GM23338 (cell line): ENCODE measurements around the gene CLK1.

Experiments used
- CREB1 ChIP-seq: fragments of 250-450 bp; sonication (Bioruptor Pico); IDR thresholded peaks from 2 replicates; pipeline ENCODE4 v1.5.0; 2020; ENCODE audit warnings: low read depth, mild to moderate bottlenecking, moderate library complexity
- EZH2 ChIP-seq: fragments of 200-600 bp; sonication (generic); IDR thresholded peaks from one replicate; pipeline ENCODE4 v1.8.0; 2017; ENCODE audit warnings: antibody characterized with exemption, mild to moderate bottlenecking, low read depth; ENCODE audit not compliant: unreplicated experiment
- EZH2phosphoT487 ChIP-seq: fragments of 200-600 bp; sonication (generic); IDR thresholded peaks from one replicate; pipeline ENCODE4 v1.8.1; 2018; ENCODE audit warnings: antibody characterized with exemption; ENCODE audit not compliant: unreplicated experiment
- JUNB ChIP-seq: IDR thresholded peaks from one replicate; pipeline ENCODE4 v1.6.1; 2016; ENCODE audit warnings: antibody characterized with exemption; ENCODE audit not compliant: unreplicated experiment
- NANOG ChIP-seq: IDR thresholded peaks from 2 replicates; pipeline ENCODE4 v1.6.1; 2016; ENCODE audit warnings: antibody characterized with exemption, borderline replicate concordance
- POLR2AphosphoS5 ChIP-seq: IDR thresholded peaks from 2 replicates; pipeline ENCODE4 v1.6.1; 2016; ENCODE audit warnings: antibody characterized with exemption, low read depth
- STAT1 ChIP-seq: IDR thresholded peaks from one replicate; pipeline ENCODE4 v1.6.1; 2016; ENCODE audit warnings: antibody characterized with exemption; ENCODE audit not compliant: unreplicated experiment
- ZNF114 ChIP-seq: fragments of 250-450 bp; sonication (Bioruptor Pico); IDR thresholded peaks from 2 replicates; pipeline ENCODE4 v1.5.0; 2020; ENCODE audit warnings: mild to moderate bottlenecking, moderate library complexity
- ZNF331 ChIP-seq: fragments of 250-450 bp; sonication (Bioruptor Pico); IDR thresholded peaks from 2 replicates; pipeline ENCODE4 v1.5.0; 2020; ENCODE audit warnings: low read depth, mild to moderate bottlenecking, moderate library complexity
- TF ChIP-seq, protein P1 (sequence below), 2 experiments: fragments of 200-600 bp in 1 of 2; sonication (generic) in 1 of 2; conservative IDR thresholded peaks; 2 replicates each; pipeline versions ENCODE4 v1.5.1 to v1.6.1; 2016 to 2017; ENCODE audit warnings: antibody characterized with exemption in 2 of 2, low read depth in 2 of 2, mild to moderate bottlenecking in 2 of 2, moderate library complexity in 1 of 2
- TF ChIP-seq, protein P2 (sequence below): IDR thresholded peaks from one replicate; pipeline ENCODE4 v1.6.1; 2018; ENCODE audit warnings: antibody characterized with exemption; ENCODE audit not compliant: unreplicated experiment
- TF ChIP-seq, protein P3 (sequence below): IDR thresholded peaks from 2 replicates; pipeline ENCODE4 v1.6.1; 2016; ENCODE audit warnings: antibody characterized with exemption
- TF ChIP-seq, protein P4 (sequence below): fragments of 250-450 bp; sonication (Bioruptor Pico); IDR thresholded peaks from 2 replicates; pipeline ENCODE4 v1.5.0; 2020; ENCODE audit warnings: mild to moderate bottlenecking, moderate library complexity

DNA sequence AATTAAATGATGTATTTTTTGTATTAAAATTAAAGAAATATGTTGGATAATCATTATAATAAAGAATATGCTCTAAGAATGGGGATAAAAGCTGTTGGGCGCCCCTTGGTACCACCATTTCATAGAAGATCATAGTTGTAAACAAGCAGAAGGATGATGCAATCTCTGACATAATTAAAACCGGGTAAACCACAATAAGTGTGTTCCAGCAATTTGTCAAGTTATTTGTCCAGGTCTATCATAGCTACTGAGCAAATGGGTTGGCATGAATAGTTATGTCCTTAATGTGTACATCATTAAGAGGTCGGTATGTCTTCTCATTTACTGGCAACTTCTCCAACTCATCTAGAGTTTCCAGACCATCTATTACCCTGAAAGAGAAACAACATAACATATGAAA lies 6.7 kb upstream of the CLK1 start:
- TF ChIP-seq, protein P1, sequence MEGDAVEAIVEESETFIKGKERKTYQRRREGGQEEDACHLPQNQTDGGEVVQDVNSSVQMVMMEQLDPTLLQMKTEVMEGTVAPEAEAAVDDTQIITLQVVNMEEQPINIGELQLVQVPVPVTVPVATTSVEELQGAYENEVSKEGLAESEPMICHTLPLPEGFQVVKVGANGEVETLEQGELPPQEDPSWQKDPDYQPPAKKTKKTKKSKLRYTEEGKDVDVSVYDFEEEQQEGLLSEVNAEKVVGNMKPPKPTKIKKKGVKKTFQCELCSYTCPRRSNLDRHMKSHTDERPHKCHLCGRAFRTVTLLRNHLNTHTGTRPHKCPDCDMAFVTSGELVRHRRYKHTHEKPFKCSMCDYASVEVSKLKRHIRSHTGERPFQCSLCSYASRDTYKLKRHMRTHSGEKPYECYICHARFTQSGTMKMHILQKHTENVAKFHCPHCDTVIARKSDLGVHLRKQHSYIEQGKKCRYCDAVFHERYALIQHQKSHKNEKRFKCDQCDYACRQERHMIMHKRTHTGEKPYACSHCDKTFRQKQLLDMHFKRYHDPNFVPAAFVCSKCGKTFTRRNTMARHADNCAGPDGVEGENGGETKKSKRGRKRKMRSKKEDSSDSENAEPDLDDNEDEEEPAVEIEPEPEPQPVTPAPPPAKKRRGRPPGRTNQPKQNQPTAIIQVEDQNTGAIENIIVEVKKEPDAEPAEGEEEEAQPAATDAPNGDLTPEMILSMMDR (conservative IDR thresholded peaks at IDR 0.05; ENCODE audit: low read depth in 2 of 2) = no peak
- no peak for TF ChIP-seq EZH2
- no peak for TF ChIP-seq POLR2AphosphoS5
- no peak for TF ChIP-seq ZNF331
- TF ChIP-seq CREB1 = no peak
- TF ChIP-seq, protein P2, sequence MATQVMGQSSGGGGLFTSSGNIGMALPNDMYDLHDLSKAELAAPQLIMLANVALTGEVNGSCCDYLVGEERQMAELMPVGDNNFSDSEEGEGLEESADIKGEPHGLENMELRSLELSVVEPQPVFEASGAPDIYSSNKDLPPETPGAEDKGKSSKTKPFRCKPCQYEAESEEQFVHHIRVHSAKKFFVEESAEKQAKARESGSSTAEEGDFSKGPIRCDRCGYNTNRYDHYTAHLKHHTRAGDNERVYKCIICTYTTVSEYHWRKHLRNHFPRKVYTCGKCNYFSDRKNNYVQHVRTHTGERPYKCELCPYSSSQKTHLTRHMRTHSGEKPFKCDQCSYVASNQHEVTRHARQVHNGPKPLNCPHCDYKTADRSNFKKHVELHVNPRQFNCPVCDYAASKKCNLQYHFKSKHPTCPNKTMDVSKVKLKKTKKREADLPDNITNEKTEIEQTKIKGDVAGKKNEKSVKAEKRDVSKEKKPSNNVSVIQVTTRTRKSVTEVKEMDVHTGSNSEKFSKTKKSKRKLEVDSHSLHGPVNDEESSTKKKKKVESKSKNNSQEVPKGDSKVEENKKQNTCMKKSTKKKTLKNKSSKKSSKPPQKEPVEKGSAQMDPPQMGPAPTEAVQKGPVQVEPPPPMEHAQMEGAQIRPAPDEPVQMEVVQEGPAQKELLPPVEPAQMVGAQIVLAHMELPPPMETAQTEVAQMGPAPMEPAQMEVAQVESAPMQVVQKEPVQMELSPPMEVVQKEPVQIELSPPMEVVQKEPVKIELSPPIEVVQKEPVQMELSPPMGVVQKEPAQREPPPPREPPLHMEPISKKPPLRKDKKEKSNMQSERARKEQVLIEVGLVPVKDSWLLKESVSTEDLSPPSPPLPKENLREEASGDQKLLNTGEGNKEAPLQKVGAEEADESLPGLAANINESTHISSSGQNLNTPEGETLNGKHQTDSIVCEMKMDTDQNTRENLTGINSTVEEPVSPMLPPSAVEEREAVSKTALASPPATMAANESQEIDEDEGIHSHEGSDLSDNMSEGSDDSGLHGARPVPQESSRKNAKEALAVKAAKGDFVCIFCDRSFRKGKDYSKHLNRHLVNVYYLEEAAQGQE = no peak
- no peak for TF ChIP-seq EZH2phosphoT487
- no peak for TF ChIP-seq JUNB
- no peak for TF ChIP-seq ZNF114 (CRISPR knock-in tag)
- TF ChIP-seq NANOG = no peak
- TF ChIP-seq, protein P3, sequence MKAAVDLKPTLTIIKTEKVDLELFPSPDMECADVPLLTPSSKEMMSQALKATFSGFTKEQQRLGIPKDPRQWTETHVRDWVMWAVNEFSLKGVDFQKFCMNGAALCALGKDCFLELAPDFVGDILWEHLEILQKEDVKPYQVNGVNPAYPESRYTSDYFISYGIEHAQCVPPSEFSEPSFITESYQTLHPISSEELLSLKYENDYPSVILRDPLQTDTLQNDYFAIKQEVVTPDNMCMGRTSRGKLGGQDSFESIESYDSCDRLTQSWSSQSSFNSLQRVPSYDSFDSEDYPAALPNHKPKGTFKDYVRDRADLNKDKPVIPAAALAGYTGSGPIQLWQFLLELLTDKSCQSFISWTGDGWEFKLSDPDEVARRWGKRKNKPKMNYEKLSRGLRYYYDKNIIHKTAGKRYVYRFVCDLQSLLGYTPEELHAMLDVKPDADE = no peak
- TF ChIP-seq, protein P4, sequence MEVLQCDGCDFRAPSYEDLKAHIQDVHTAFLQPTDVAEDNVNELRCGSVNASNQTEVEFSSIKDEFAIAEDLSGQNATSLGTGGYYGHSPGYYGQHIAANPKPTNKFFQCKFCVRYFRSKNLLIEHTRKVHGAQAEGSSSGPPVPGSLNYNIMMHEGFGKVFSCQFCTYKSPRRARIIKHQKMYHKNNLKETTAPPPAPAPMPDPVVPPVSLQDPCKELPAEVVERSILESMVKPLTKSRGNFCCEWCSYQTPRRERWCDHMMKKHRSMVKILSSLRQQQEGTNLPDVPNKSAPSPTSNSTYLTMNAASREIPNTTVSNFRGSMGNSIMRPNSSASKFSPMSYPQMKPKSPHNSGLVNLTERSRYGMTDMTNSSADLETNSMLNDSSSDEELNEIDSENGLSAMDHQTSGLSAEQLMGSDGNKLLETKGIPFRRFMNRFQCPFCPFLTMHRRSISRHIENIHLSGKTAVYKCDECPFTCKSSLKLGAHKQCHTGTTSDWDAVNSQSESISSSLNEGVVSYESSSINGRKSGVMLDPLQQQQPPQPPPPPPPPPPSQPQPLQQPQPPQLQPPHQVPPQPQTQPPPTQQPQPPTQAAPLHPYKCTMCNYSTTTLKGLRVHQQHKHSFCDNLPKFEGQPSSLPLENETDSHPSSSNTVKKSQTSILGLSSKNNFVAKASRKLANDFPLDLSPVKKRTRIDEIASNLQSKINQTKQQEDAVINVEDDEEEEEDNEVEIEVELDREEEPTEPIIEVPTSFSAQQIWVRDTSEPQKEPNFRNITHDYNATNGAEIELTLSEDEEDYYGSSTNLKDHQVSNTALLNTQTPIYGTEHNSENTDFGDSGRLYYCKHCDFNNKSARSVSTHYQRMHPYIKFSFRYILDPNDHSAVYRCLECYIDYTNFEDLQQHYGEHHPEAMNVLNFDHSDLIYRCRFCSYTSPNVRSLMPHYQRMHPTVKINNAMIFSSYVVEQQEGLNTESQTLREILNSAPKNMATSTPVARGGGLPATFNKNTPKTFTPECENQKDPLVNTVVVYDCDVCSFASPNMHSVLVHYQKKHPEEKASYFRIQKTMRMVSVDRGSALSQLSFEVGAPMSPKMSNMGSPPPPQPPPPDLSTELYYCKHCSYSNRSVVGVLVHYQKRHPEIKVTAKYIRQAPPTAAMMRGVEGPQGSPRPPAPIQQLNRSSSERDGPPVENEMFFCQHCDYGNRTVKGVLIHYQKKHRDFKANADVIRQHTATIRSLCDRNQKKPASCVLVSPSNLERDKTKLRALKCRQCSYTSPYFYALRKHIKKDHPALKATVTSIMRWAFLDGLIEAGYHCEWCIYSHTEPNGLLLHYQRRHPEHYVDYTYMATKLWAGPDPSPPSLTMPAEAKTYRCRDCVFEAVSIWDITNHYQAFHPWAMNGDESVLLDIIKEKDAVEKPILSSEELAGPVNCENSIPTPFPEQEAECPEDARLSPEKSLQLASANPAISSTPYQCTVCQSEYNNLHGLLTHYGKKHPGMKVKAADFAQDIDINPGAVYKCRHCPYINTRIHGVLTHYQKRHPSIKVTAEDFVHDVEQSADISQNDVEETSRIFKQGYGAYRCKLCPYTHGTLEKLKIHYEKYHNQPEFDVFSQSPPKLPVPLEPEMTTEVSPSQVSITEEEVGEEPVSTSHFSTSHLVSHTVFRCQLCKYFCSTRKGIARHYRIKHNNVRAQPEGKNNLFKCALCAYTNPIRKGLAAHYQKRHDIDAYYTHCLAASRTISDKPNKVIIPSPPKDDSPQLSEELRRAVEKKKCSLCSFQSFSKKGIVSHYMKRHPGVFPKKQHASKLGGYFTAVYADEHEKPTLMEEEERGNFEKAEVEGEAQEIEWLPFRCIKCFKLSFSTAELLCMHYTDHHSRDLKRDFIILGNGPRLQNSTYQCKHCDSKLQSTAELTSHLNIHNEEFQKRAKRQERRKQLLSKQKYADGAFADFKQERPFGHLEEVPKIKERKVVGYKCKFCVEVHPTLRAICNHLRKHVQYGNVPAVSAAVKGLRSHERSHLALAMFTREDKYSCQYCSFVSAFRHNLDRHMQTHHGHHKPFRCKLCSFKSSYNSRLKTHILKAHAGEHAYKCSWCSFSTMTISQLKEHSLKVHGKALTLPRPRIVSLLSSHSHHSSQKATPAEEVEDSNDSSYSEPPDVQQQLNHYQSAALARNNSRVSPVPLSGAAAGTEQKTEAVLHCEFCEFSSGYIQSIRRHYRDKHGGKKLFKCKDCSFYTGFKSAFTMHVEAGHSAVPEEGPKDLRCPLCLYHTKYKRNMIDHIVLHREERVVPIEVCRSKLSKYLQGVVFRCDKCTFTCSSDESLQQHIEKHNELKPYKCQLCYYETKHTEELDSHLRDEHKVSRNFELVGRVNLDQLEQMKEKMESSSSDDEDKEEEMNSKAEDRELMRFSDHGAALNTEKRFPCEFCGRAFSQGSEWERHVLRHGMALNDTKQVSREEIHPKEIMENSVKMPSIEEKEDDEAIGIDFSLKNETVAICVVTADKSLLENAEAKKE (CRISPR knock-in tag) = no peak
- no peak for TF ChIP-seq STAT1
